IMR-90 (cell line): Measurements from ENCODE around the gene GNGT1. TPM values are rescaled to one million over a fixed set of nuclear protein-coding genes. Genes with fewer than 3 reads are reported as not detected.

ENCODE experiments used
- ATAC-seq: fragments of 200-7000 bp; cut with Tn5 transposase; 2 replicates; pipeline ENCODE4 v1.9.1; 2020; ENCODE audit warnings: low read depth, mild to moderate bottlenecking, moderate library complexity
- BruUV-seq: library from RNA; stranded (reverse); fragments of 400-500 nt; replicated peaks from 2 replicates; lab custom pipeline; 2021; lab: Mats Ljungman, UMichigan
- CTCF ChIA-PET: fragments of 300-600 bp; formaldehyde crosslinking; extraction: SDS; loops from one replicate; lab custom pipeline; 2021; ENCODE audit warnings: antibody characterized with exemption; lab: Yijun Ruan, JAX
- POLR2A ChIA-PET: fragments of 300-600 bp; sonication (Branson Sonifier 250); formaldehyde crosslinking; loops from one replicate; lab custom pipeline; 2022; ENCODE audit warnings: antibody characterized with exemption; ENCODE audit not compliant: unreplicated experiment; lab: Charles Lee
- DNase-seq: peaks from one replicate; pipeline ENCODE4 v3.0.0; 2013
- H2AFZ ChIP-seq: replicated peaks from 2 replicates; pipeline ENCODE3; 2013; ENCODE audit warnings: low read length, mild to moderate bottlenecking; ENCODE audit not compliant: poor library complexity
- H2AK5ac ChIP-seq: 2 replicates; pipeline ENCODE4 v1.6.1; 2013; ENCODE audit warnings: low read depth, low read length, inconsistent platforms
- H2AK9ac ChIP-seq: replicated peaks from 2 replicates; pipeline ENCODE3; 2013; ENCODE audit warnings: mild to moderate bottlenecking, low read depth, low read length, moderate library complexity; ENCODE audit not compliant: poor library complexity
- H2BK120ac ChIP-seq: 2 replicates; pipeline ENCODE4 v1.6.1; 2013; ENCODE audit warnings: low read depth, low read length, inconsistent platforms
- H2BK15ac ChIP-seq: 3 replicates; pipeline ENCODE4 v1.6.1; 2013; ENCODE audit warnings: low read depth, low read length, inconsistent platforms
- H2BK20ac ChIP-seq: 2 replicates; pipeline ENCODE4 v1.6.1; 2013; ENCODE audit warnings: low read depth, mild to moderate bottlenecking, inconsistent platforms, low read length, moderate library complexity
- H2BK5ac ChIP-seq: 2 replicates; pipeline ENCODE4 v1.6.1; 2013; ENCODE audit warnings: mild to moderate bottlenecking, low read depth, low read length, inconsistent platforms; ENCODE audit not compliant: poor library complexity, severe bottlenecking
- H3K14ac ChIP-seq: replicated peaks from 2 replicates; pipeline ENCODE4 v1.6.1; 2013; ENCODE audit warnings: low read depth, low read length, inconsistent platforms
- H3K18ac ChIP-seq: 2 replicates; pipeline ENCODE4 v1.6.1; 2013; ENCODE audit warnings: low read depth, low read length, control low read depth
- H3K23ac ChIP-seq: 2 replicates; pipeline ENCODE4 v1.6.1; 2013; ENCODE audit warnings: low read depth, low read length, inconsistent platforms
- H3K27ac ChIP-seq: 2 replicates; pipeline ENCODE4 v1.5.1; 2013; ENCODE audit warnings: mild to moderate bottlenecking, control low read depth, low read length; ENCODE audit not compliant: insufficient read depth
- H3K27me3 ChIP-seq: 2 replicates; pipeline ENCODE4 v1.6.1; 2013; ENCODE audit warnings: low read length; ENCODE audit not compliant: control insufficient read depth, insufficient read depth
- H3K36me3 ChIP-seq: 2 replicates; pipeline ENCODE4 v1.6.1; 2013; ENCODE audit warnings: low read length, mixed read lengths; ENCODE audit not compliant: control insufficient read depth, insufficient read depth
- H3K4ac ChIP-seq: 2 replicates; pipeline ENCODE4 v1.6.1; 2013; ENCODE audit warnings: low read depth, low read length, inconsistent platforms
- H3K4me1 ChIP-seq: 2 replicates; pipeline ENCODE4 v1.6.1; 2013; ENCODE audit warnings: low read length, mixed read lengths; ENCODE audit not compliant: control insufficient read depth, insufficient read depth
- H3K4me2 ChIP-seq: 2 replicates; pipeline ENCODE4 v1.6.1; 2013; ENCODE audit warnings: low read depth, mild to moderate bottlenecking, control low read depth, low read length, moderate library complexity
- H3K4me3 ChIP-seq: 2 replicates; pipeline ENCODE4 v1.5.1; 2013; ENCODE audit warnings: low read depth, mild to moderate bottlenecking, control low read depth, low read length, moderate library complexity; ENCODE audit not compliant: insufficient read depth
- H3K56ac ChIP-seq: 2 replicates; pipeline ENCODE4 v1.6.1; 2013; ENCODE audit warnings: low read length, inconsistent platforms; ENCODE audit not compliant: insufficient read depth; ENCODE audit errors: extremely low read depth
- H3K79me1 ChIP-seq, 2 experiments: 2 replicates each; pipeline ENCODE4 v1.6.1; 2013; ENCODE audit warnings: low read length in 2 of 2, inconsistent platforms in 1 of 2, low read depth in 1 of 2
- H3K9ac ChIP-seq: 2 replicates; pipeline ENCODE4 v1.6.1; 2013; ENCODE audit warnings: low read depth, low read length, control low read depth
- H3K9me1 ChIP-seq: 2 replicates; pipeline ENCODE4 v1.6.1; 2013; ENCODE audit warnings: low read length, inconsistent platforms; ENCODE audit not compliant: insufficient read depth
- H3K9me3 ChIP-seq: 2 replicates; pipeline ENCODE4 v1.6.1; 2013; ENCODE audit warnings: low read length; ENCODE audit not compliant: control insufficient read depth, insufficient read depth
- H4K20me1 ChIP-seq: 2 replicates; pipeline ENCODE4 v1.6.1; 2013; ENCODE audit warnings: low read length, inconsistent platforms; ENCODE audit not compliant: insufficient read depth
- H4K5ac ChIP-seq: 2 replicates; pipeline ENCODE4 v1.6.1; 2013; ENCODE audit warnings: mild to moderate bottlenecking, low read depth, low read length, control low read depth
- H4K8ac ChIP-seq, 2 experiments: 2 replicates each; pipeline ENCODE4 v1.6.1; 2013; ENCODE audit warnings: low read depth in 2 of 2, low read length in 2 of 2, control low read depth in 1 of 2, inconsistent platforms in 1 of 2
- H4K91ac ChIP-seq: 2 replicates; pipeline ENCODE4 v1.6.1; 2013; ENCODE audit warnings: low read depth, low read length, inconsistent platforms; ENCODE audit not compliant: insufficient read depth
- BHLHE40 ChIP-seq: fragments of 150-350 bp; IDR thresholded peaks from 2 replicates; pipeline ENCODE4 v1.6.1; 2016; ENCODE audit warnings: mild to moderate bottlenecking, low read depth, low read length
- CEBPB ChIP-seq: IDR thresholded peaks from 2 replicates; pipeline ENCODE4 v1.6.1; 2012; ENCODE audit warnings: low read depth, low read length, improper control_type of control experiment
- CHD1 ChIP-seq: IDR thresholded peaks from 2 replicates; pipeline ENCODE4 v1.6.1; 2012; ENCODE audit warnings: low read depth, low read length, improper control_type of control experiment
- CTCF ChIP-seq: conservative IDR thresholded peaks from 2 replicates; pipeline ENCODE4 v1.5.1; 2012; ENCODE audit warnings: mild to moderate bottlenecking, low read depth, low read length, improper control_type of control experiment
- ELK1 ChIP-seq: fragments of 150-350 bp; IDR thresholded peaks from 2 replicates; pipeline ENCODE4 v1.6.1; 2016; ENCODE audit warnings: low read depth, mild to moderate bottlenecking, low read length, moderate library complexity, borderline replicate concordance
- FOS ChIP-seq: fragments of 150-350 bp; IDR thresholded peaks from 2 replicates; pipeline ENCODE4 v1.6.1; 2016; ENCODE audit warnings: low read depth, low read length
- MAZ ChIP-seq: IDR thresholded peaks from 2 replicates; pipeline ENCODE4 v1.6.1; 2012; ENCODE audit warnings: low read depth, mild to moderate bottlenecking, low read length, improper control_type of control experiment, moderate library complexity, borderline replicate concordance
- MXI1 ChIP-seq: IDR thresholded peaks from 2 replicates; pipeline ENCODE4 v1.6.1; 2012; ENCODE audit warnings: low read depth, mild to moderate bottlenecking, low read length, moderate library complexity, borderline replicate concordance
- POLR2A ChIP-seq: IDR thresholded peaks from 2 replicates; pipeline ENCODE4 v1.6.1; 2012; ENCODE audit warnings: mild to moderate bottlenecking, low read depth, low read length
- RAD21 ChIP-seq: IDR thresholded peaks from 2 replicates; pipeline ENCODE4 v1.6.1; 2012; ENCODE audit warnings: low read length, improper control_type of control experiment
- RCOR1 ChIP-seq: IDR thresholded peaks from 2 replicates; pipeline ENCODE4 v1.6.1; 2012; ENCODE audit warnings: mild to moderate bottlenecking, low read length, improper control_type of control experiment; ENCODE audit not compliant: insufficient replicate concordance
- RFX5 ChIP-seq: IDR thresholded peaks from 2 replicates; pipeline ENCODE4 v1.8.0; 2012; ENCODE audit warnings: low read depth, mild to moderate bottlenecking, low read length, moderate library complexity
- SMC3 ChIP-seq: fragments of 150-350 bp; IDR thresholded peaks from 2 replicates; pipeline ENCODE4 v1.6.1; 2016; ENCODE audit warnings: low read depth, mild to moderate bottlenecking, antibody characterized with exemption, low read length, moderate library complexity
- USF2 ChIP-seq: fragments of 150-350 bp; IDR thresholded peaks from 2 replicates; pipeline ENCODE4 v1.6.1; 2017; ENCODE audit warnings: mild to moderate bottlenecking, antibody characterized with exemption, low read length, low read depth
- WGBS, 2 experiments: methylation state at CpG; one replicate each; pipeline versions ENCODE4 v1.1.5 to v1.1.7; 2013; ENCODE audit warnings: missing lambda C conversion rate in 2 of 2; ENCODE audit not compliant: insufficient read length in 1 of 2; ENCODE audit errors: extremely low coverage in 2 of 2; 5-methylcytosine and 5-hydroxymethylcytosine counted together
- dilution Hi-C: fragments of 300-500 bp; cut with HindIII; formaldehyde crosslinking; loops from one replicate; pipeline ENCODE4 v1.14.3; 2018; ENCODE audit warnings: low sequenced_read_pairs; ENCODE audit not compliant: unreplicated experiment
- in situ Hi-C: fragments of 300-500 bp; cut with MboI; formaldehyde crosslinking; loops from 3 replicates; pipeline ENCODE4 v1.14.3; 2019; ENCODE audit warnings: low sequenced_read_pairs, inconsistent platforms, mixed read lengths
- intact Hi-C: fragments of 100-400 bp; cut with micrococcal nuclease; formaldehyde crosslinking; loops from 2 replicates; pipeline ENCODE4 v1.10.0; 2022
- polyA plus RNA-seq, 3 experiments: library from polyadenylated mRNA; depleted of rRNA; stranded (reverse); fragments of >200 nt; gene quantifications; 2 replicates each; pipeline ENCODE4 v1.2.3, GENCODE V29; 2012; ENCODE audit warnings: low replicate concordance in 1 of 3
- total RNA-seq: library from RNA; depleted of rRNA; stranded (reverse); fragments of >200 nt; gene quantifications from 2 replicates; pipeline ENCODE4 v1.2.3, GENCODE V29; 2012

Gene GNGT1
- total and polyA plus RNA-seq, 2 of the 4 experiments (the other 2 are of a cell fraction): not detected

DNA sequence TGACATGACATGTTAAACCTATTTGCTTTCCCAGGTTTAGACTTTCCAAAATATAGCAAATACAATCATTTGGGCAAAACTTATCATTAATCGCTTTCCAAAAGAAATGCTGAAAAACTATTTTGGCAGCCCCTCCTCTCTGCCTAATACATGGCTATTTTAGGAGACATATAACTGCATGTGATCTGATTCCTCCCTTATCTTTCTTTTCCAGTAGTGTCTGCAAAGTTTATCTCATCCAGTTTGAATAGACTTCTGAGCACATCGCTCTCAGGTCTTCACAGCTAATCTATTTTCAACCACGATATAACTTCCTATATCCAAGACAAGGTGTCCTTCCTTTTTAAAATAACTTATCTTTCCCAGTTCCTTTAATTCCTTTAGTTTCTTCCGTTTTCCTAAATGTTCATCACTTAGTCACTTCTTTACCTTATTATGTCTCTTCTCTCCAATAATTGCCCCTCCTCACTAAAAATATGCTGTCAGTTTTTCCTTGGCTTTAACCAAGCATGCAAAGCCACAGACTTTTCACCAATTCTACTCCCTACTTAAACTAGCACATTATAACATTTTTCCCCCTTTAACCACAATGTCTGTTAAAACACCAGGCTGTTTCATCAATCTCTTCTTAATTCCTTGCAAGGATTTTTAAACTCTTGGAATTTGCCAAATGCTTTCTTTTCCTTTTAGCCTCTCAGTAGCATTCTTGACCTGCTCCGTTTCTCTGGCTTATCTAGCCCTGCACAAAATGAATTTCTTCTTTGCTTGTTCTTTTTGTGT lies 39.6 kb downstream of the GNGT1 start:
- CTCF ChIA-PET: no interaction called here
- H4K8ac ChIP-seq: peak overlapping the region; percentile 36 to 39; a peak in 3 of 4 replicates
- DNase-seq: no peak
- H3K4ac ChIP-seq: no peak overlapping the region; the same call in 1 of the 2 replicates
- no peak overlapping the region for H3K27ac ChIP-seq
- dilution Hi-C loops (no loop called here), in situ Hi-C loops (no loop called here), intact Hi-C loops (no loop called here)
- 0 out of 2 replicates have a peak overlapping the region, but pooled peaks have one; percentile 4 for H3K9ac ChIP-seq
- peak overlapping the region; percentile 90; the same call in 1 of the 3 replicates for H2BK15ac ChIP-seq
- H2BK20ac ChIP-seq: peak overlapping the region; percentile 77
- no peak overlapping the region for H3K4me3 ChIP-seq
- TF ChIP-seq CHD1 (no peak), CEBPB (no peak), RCOR1 (no peak), BHLHE40 (no peak), MXI1 (no peak), POLR2A (no peak), RFX5 (no peak), SMC3 (no peak), RAD21 (no peak), ELK1 (no peak), USF2 (no peak), FOS (no peak), MAZ (no peak), CTCF (no peak)
- peak overlapping the region; percentile 99 for H2BK5ac ChIP-seq
- POLR2A ChIA-PET: no interaction called here
- H3K56ac ChIP-seq: no peak overlapping the region; the same call in 1 of the 2 replicates
- peak overlapping the region; percentile 80; the same call in 1 of the 2 replicates for H4K91ac ChIP-seq
- H3K4me2 ChIP-seq: no peak overlapping the region
- ATAC-seq: no peak
- no peak overlapping the region; the same call in 1 of the 2 replicates for H3K23ac ChIP-seq
- H3K9me1 ChIP-seq: peaks cover 5% of the 10 kb centered on the region
- no peaks in the 10 kb centered on the region for H3K9me3 ChIP-seq
- H3K14ac ChIP-seq: no peak overlapping the region
- 19% methylated on average over 3 of the region's 5 CpGs; no CpG with 5 or more reads in 1 of the 2 experiments for WGBS, 2 experiments
- peak overlapping the region; percentile 97; the same call in 1 of the 2 replicates for H3K18ac ChIP-seq
- H2AK9ac ChIP-seq: no peak overlapping the region
- no peak overlapping the region for H2AFZ ChIP-seq
- no peak overlapping the region for H2AK5ac ChIP-seq
- no peaks in the 10 kb centered on the region for H3K79me1 ChIP-seq
- no TSS peak for BruUV-seq
- no peaks in the 10 kb centered on the region for H3K36me3 ChIP-seq
- no peaks in the 10 kb centered on the region for H3K27me3 ChIP-seq
- H2BK120ac ChIP-seq: peak overlapping the region; percentile 97
- no peaks in the 10 kb centered on the region for H4K20me1 ChIP-seq
- peak overlapping the region; percentile 97; the same call in 1 of the 2 replicates for H4K5ac ChIP-seq
- H3K4me1 ChIP-seq: peaks cover 21% of the 10 kb centered on the region
